ENCODE measurements around the gene OXCT2.

OXCT2 gene

DNA sequence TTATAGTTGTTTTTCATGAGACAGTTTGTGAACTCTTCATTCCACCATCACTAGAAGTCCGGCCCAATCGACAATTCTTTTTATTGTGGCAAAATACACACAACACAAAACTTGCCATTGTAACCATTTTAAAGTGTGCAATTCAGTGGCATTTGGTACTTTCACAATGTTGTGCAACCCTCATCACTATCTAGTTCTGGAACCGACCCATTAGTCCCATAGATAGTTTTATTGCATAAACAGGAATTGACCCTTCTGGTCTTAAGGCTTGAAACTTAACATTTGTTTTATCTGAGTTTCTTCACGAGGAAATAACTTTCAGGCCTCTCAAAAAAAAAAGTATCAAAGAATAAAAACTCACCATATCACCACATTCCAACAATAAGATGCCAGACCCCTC lies 41.3 kb downstream of the OXCT2 start:
- TF ChIP-seq, protein P1, sequence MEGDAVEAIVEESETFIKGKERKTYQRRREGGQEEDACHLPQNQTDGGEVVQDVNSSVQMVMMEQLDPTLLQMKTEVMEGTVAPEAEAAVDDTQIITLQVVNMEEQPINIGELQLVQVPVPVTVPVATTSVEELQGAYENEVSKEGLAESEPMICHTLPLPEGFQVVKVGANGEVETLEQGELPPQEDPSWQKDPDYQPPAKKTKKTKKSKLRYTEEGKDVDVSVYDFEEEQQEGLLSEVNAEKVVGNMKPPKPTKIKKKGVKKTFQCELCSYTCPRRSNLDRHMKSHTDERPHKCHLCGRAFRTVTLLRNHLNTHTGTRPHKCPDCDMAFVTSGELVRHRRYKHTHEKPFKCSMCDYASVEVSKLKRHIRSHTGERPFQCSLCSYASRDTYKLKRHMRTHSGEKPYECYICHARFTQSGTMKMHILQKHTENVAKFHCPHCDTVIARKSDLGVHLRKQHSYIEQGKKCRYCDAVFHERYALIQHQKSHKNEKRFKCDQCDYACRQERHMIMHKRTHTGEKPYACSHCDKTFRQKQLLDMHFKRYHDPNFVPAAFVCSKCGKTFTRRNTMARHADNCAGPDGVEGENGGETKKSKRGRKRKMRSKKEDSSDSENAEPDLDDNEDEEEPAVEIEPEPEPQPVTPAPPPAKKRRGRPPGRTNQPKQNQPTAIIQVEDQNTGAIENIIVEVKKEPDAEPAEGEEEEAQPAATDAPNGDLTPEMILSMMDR (IDR thresholded peaks at IDR 0.05): no peak

DNA sequence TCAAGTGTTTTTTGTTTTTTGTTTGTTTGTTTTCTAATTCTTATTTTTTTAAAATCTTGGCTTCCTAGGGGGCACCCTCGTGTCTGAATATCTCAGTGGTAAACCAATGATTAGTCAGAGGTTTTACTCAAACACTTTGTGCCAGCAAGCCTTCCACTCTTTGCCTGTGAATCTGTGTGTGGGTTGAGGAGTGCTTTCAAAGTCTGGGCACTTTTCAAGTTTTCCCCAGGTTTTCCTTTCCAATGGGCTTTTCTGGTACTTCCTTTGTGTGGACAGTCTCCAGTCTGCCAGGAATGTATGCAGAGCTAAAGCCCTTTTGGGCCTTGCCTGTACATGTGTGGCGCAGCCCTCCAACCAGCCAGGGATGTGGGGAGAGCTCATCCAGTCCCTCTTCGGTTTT lies 42.1 kb downstream of the OXCT2 start:
- TF ChIP-seq, protein P1 (IDR thresholded peaks at IDR 0.05): no peak

DNA sequence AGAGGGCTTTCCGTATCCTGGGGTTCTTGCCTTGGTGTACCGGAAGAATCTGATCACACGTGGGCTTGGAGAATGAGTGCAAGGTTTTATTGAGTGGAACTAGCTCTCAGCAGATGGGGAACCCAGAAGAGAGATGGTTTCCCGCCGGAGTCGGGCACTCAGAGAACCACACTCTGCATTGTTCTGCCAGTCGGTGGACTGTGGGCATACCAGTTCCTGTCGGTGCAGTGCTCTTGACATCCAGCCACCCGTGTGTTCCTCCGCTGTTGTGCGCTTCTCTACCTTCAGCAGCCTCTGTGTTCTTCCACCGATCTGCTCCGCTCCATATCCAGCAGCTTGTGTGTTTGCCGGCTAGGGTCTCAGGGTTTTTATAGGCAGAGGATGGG lies 43.2 kb downstream of the OXCT2 start:
- TF ChIP-seq, protein P1 (IDR thresholded peaks at IDR 0.05): no peak

DNA sequence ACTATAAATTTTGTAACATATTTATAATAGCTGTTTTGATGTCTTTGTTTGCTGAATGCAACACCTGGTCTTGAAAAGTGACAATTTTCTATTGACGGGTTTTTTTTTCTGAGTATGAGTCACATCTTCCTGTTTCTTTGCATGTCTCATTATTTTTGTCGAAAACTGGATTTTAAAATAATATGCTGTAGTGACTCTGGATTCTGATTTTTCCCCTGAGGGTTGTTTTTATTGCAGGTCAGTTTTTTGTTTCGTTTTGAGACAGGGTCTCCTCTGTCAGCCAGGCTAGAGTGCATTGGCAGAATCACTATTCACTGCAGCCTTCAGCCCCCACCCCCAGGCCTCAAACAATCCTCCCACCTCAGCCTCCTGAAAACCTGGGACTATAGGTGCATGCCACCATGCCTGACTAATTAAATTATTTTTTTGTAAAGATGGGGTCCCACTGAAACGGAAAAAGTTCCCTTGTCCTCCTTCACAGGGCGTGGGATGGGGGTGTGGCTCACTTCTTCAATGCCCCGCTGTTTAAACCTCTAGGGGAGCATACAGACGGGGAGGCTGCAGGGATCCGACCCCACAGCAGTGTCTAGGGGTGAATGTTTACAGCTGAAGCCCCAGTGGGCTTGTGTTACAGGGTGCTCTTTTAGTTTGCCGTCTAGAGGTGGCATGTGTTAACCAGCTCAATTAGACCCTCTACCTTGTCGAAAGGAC lies 43.8 kb downstream of the OXCT2 start:
- TF ChIP-seq, protein P1 (IDR thresholded peaks at IDR 0.05): no peak

DNA sequence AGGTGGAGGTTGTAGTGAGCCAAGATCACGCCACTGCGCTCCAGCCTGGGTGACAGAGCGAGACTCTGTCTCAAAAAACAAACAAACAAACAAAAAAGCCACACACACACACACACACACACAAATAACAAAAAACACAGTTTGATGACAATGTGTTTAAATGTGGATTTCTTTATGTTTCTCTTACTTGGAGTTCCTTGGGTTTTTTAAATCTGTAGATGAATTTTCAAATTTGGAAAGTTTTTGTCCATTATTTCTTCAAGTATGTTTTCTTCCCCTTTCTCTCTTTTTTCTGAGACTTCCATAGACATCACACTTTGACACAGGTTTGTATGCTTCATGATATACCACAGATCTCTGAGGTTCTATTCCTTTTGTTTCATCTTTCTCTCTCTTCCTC lies 44.5 kb downstream of the OXCT2 start:
- TF ChIP-seq, protein P1 (IDR thresholded peaks at IDR 0.05): no peak

DNA sequence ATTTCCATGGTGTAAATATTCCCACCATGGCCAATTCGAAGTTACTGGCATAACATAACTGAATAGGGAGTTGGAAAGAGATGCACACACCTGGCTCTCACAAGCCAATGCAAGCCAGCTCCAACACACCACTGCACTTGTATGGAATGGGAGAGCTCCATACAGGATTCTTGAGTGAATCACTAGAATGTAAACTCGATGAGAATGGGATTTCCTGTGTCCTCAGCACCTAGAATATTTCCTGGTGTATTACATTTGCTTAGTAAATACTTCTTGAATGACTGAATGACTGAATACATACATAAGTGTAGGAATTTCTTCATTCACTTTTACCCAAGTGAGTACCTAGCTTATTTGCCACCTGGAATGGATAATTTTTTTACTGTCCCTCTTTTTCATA lies 48.7 kb downstream of the OXCT2 start:
- TF ChIP-seq, protein P1 (IDR thresholded peaks at IDR 0.05): no peak

DNA sequence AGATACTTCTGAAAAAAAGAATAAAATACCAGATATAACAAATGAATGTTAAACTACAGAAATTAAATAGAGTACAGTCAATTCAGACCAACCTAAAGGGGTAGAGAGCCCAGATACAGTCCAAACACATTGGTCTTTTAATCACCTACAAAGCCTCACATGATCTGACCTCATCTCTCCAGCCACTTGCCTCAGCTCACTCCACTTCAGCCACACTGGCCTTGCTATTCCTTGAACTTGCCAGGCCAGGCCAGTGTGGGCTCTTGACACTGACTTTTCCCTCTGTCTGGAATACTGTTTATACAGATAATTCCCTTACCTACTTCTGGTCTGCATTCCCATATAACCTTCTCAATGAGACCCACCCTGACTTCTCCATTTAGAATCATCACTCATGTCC lies 49.5 kb downstream of the OXCT2 start:
- TF ChIP-seq, protein P1 (IDR thresholded peaks at IDR 0.05): no peak

All from LNCAP (cell line).